Gastrocnemius medialis (tissue), 4 donors: ENCODE measurements around the gene EVI2A. TPM values are rescaled to one million over a fixed set of nuclear protein-coding genes. Genes with fewer than 3 reads are reported as not detected.

Experiments used
- ATAC-seq, 2 donors: fragments of 150-250 bp; one replicate each; pipeline ENCODE4 v1.9.1; 2016
- DNase-seq, 2 donors: peaks; one replicate each; pipeline ENCODE4 v3.0.0-alpha.2; 2019
- H3K27ac ChIP-seq, 4 donors: fragments of 200-600 bp; sonication (generic); 1 replicate in 1 of 4; 2 replicates in 3 of 4; pipeline ENCODE4 v1.5.1; 2016 to 2018; ENCODE audit warnings: mild to moderate bottlenecking in 2 of 4, moderate library complexity in 1 of 4
- H3K27me3 ChIP-seq, 3 donors: fragments of 200-600 bp; sonication (generic) in 2 of 3; 1 replicate in 1 of 3; 2 replicates in 2 of 3; pipeline versions ENCODE4 v1.5.1 to v1.6.0; 2016 to 2019; ENCODE audit warnings: mild to moderate bottlenecking in 1 of 3, moderate library complexity in 1 of 3
- H3K36me3 ChIP-seq, 2 donors: fragments of 200-600 bp; sonication (generic) in 1 of 2; one replicate each; pipeline ENCODE4 v1.5.1; 2017 to 2018
- H3K4me1 ChIP-seq, 2 donors: fragments of 200-600 bp; sonication (generic) in 1 of 2; one replicate each; pipeline ENCODE4 v1.5.1; 2016 to 2017; ENCODE audit warnings: mild to moderate bottlenecking in 2 of 2
- H3K4me3 ChIP-seq, 4 donors: fragments of 200-600 bp; sonication (generic) in 3 of 4; 1 replicate in 1 of 4; 2 replicates in 3 of 4; pipeline ENCODE4 v1.5.1; 2016 to 2019; ENCODE audit warnings: mild to moderate bottlenecking in 2 of 4
- H3K9me3 ChIP-seq, 3 donors: fragments of 200-600 bp; sonication (generic) in 2 of 3; 1 replicate in 1 of 3; 2 replicates in 2 of 3; pipeline ENCODE4 v1.5.1; 2016 to 2019
- POLR2A ChIP-seq, 2 donors: fragments of 450-650 bp; IDR thresholded peaks; one replicate each; pipeline ENCODE4 v1.6.1; 2017; ENCODE audit warnings: antibody characterized with exemption in 2 of 2, mild to moderate bottlenecking in 2 of 2, moderate library complexity in 2 of 2
- in situ Hi-C, 4 donors: fragments of 200-750 bp; cut with MboI; loops; one replicate each; pipeline versions ENCODE4 v1.15.0 to v1.8.0; 2017; ENCODE audit warnings: low sequenced_read_pairs in 4 of 4
- intact Hi-C: fragments of 100-400 bp; cut with DNase I; formaldehyde crosslinking; loops from one replicate; pipeline ENCODE4 v1.15.1; 2023; ENCODE audit warnings: low total_unique reads
- total RNA-seq, 4 donors: library from RNA; depleted of rRNA; stranded (reverse); fragments of >200 nt; gene quantifications; one replicate each; pipeline versions ENCODE4 v1.1.0 to v1.2.3, GENCODE V29; 2016
- TF ChIP-seq, protein P1 (sequence below), 5 experiments: fragments of 450-650 bp in 3 of 5; fragments of 200-600 bp in 2 of 5; sonication (generic) in 2 of 5; IDR thresholded peaks in 4 of 5; conservative IDR thresholded peaks in 1 of 5; 1 replicate in 4 of 5; 2 replicates in 1 of 5; pipeline ENCODE4 v1.5.1; 2016 to 2019; ENCODE audit warnings: antibody characterized with exemption in 5 of 5, mild to moderate bottlenecking in 3 of 5, moderate library complexity in 3 of 5

Gene EVI2A
- total RNA-seq, 4 donors from 2014 or later = 0.49 to 2.2 (median 0.96) TPM

DNA sequence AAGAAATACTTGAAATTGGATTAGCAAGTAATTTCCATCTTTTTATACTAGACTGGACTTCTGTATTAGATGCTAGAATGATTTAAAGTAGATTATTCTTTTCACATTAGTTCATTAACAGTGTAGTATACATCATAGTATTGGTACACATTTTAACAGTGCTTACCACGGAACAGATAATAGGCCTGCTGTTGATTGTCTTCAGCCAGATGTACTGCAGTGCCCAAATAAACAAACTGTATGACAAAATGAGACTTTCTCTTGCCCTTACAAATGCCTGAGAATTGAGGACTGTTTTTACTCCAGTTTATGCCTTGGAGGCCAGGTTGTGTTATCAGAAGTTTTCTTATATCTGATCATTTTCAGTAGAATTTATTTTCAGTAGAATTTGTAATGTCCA is 631 bp downstream of the EVI2A start:
- in situ Hi-C loops (no loop called here), intact Hi-C loops (no loop called here)
- no peaks in the 10 kb centered on the region for H3K9me3 ChIP-seq
- H3K4me1 ChIP-seq = no peaks in the 10 kb centered on the region
- no peak overlapping the region for H3K27ac ChIP-seq
- peaks cover 0 to under 1% of the 10 kb centered on the region in 2 donors for H3K36me3 ChIP-seq
- TF ChIP-seq POLR2A (IDR thresholded peaks at IDR 0.05) = no peak
- TF ChIP-seq, protein P1, sequence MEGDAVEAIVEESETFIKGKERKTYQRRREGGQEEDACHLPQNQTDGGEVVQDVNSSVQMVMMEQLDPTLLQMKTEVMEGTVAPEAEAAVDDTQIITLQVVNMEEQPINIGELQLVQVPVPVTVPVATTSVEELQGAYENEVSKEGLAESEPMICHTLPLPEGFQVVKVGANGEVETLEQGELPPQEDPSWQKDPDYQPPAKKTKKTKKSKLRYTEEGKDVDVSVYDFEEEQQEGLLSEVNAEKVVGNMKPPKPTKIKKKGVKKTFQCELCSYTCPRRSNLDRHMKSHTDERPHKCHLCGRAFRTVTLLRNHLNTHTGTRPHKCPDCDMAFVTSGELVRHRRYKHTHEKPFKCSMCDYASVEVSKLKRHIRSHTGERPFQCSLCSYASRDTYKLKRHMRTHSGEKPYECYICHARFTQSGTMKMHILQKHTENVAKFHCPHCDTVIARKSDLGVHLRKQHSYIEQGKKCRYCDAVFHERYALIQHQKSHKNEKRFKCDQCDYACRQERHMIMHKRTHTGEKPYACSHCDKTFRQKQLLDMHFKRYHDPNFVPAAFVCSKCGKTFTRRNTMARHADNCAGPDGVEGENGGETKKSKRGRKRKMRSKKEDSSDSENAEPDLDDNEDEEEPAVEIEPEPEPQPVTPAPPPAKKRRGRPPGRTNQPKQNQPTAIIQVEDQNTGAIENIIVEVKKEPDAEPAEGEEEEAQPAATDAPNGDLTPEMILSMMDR (IDR thresholded peaks at IDR 0.05 in 4 of 5, conservative IDR thresholded peaks at IDR 0.05 in 1 of 5) = no peak
- DNase-seq = no peak
- ATAC-seq = no peak
- no peaks in the 10 kb centered on the region for H3K27me3 ChIP-seq
- peak overlapping the region in 1 of 4 donors; percentile 17 for H3K4me3 ChIP-seq

DNA sequence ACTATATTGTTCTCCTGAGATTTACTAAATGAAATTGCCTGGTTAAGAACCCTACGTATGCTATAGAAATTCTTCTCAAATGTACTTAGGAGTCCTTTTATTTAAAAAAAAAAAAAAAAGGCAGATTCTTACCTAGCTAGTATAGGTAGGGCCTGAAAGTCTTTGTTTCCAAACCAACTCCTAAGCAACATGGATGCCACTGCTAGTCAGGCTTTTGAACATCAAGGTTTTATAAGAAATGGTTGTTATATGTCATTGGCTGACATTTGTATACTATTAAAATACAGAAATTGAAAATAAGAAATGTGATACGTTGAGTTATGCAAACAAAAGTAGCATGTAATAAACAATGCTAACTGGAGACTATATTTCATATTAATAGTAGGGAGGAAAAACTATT is 1.2 kb downstream of the EVI2A start:
- intact Hi-C loops (no loop called here), in situ Hi-C loops (no loop called here)
- no peaks in the 10 kb centered on the region for H3K27me3 ChIP-seq
- H3K27ac ChIP-seq = no peak overlapping the region
- TF ChIP-seq POLR2A (IDR thresholded peaks at IDR 0.05) = no peak
- TF ChIP-seq, protein P1 (IDR thresholded peaks at IDR 0.05 in 4 of 5, conservative IDR thresholded peaks at IDR 0.05 in 1 of 5) = no peak
- ATAC-seq (no peak), DNase-seq (no peak)
- no peaks in the 10 kb centered on the region for H3K9me3 ChIP-seq
- no peak overlapping the region for H3K4me3 ChIP-seq
- no peaks in the 10 kb centered on the region for H3K36me3 ChIP-seq
- H3K4me1 ChIP-seq = no peaks in the 10 kb centered on the region

DNA sequence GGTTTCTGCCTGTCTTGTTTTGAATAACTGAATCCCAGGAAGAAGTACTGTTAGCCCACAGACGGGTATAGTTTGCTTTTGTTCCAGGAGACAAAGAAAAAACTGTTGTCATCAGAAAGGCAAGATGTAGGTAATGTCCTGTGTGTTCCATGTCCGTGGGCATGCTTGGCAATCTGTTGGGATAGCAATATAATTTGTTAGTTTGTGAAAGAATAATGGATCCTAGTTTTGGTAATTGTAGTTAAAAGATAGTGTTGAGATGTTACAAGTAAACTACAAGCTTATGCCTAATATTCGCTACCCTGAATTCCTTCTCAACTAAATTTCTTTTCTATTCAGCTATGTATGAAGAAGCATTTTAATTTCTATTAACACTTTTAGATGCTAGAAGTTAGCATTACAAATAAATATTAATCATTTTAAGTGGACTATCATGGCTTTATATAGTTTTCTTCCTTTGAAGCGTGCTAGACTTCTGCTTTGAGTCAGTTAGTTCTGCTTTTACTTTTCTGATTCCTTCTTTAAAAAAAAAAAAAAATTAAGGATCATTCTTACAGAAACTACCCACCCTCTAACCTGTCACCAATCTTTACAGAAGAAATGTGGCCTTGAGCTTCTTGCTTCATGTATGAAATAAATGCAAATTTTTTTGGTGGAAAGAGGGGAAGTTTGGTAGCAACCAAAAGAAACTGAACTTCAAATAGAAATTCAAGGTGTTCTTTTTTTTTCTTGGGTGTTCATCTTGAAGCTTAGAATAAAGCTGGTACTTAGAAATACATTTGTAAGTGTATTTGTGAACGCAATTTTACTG is 2.4 kb downstream of the EVI2A start:
- H3K9me3 ChIP-seq = no peaks in the 10 kb centered on the region
- TF ChIP-seq, protein P1 (IDR thresholded peaks at IDR 0.05 in 4 of 5, conservative IDR thresholded peaks at IDR 0.05 in 1 of 5) = no peak
- TF ChIP-seq POLR2A (IDR thresholded peaks at IDR 0.05) = no peak
- no peak for ATAC-seq
- no peaks in the 10 kb centered on the region for H3K36me3 ChIP-seq
- DNase-seq = no peak
- intact Hi-C loops (no loop called here), in situ Hi-C loops (no loop called here)
- peak overlapping the region; percentile 29 to 67 (median 56) for H3K27ac ChIP-seq
- peak overlapping the region in 3 of 4 donors; percentile 2 to 26 (median 10) for H3K4me3 ChIP-seq
- no peaks in the 10 kb centered on the region for H3K27me3 ChIP-seq
- no peaks in the 10 kb centered on the region for H3K4me1 ChIP-seq

DNA sequence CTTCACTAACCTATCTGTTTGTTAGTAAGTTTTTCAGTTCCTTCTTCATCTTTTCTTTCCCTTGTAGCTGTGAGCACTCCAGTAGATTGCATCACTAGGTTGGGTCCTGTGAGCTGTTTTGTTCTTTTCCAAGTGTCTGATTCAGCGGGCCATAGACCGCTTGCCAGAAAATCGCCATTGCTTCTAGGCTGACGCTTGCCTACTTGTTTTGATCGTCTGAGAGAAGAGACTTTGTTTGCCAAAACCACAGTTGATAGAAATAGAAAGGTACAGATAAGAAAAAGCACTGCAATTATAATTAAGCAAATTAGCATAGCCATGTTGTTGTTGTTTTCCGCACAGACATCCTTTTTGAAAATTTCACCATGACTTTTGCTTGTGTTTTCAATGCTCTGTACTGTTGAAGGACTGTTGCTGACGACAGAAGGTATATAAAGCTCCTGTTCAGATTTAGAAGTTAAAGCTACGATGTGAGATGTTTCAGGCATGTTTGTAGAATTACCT is 3.1 kb downstream of the EVI2A start:
- in situ Hi-C loops (no loop called here), intact Hi-C loops (no loop called here)
- ATAC-seq (peak; percentile 98 to 99), DNase-seq (peak; percentile 51 to 75)
- H3K27me3 ChIP-seq = no peaks in the 10 kb centered on the region
- no peaks in the 10 kb centered on the region for H3K36me3 ChIP-seq
- no peak for TF ChIP-seq POLR2A (IDR thresholded peaks at IDR 0.05)
- TF ChIP-seq, protein P1 (IDR thresholded peaks at IDR 0.05 in 4 of 5, conservative IDR thresholded peaks at IDR 0.05 in 1 of 5) = no peak
- H3K9me3 ChIP-seq = no peaks in the 10 kb centered on the region
- no peaks in the 10 kb centered on the region for H3K4me1 ChIP-seq
- H3K27ac ChIP-seq = peak overlapping the region; percentile 29 to 67 (median 56)
- peak overlapping the region in 2 of 4 donors; percentile 10 to 26 for H3K4me3 ChIP-seq
